Gastroesophageal sphincter (tissue), 3 donors: Measurements from ENCODE around the gene FAM50B.

Source experiments
- CTCF ChIP-seq, 4 experiments: fragments of 200-600 bp in 2 of 4; fragments of 450-650 bp in 2 of 4; sonication (generic) in 1 of 4; IDR thresholded peaks; one replicate each; pipeline ENCODE4 v1.5.1; 2017 to 2019; ENCODE audit warnings: antibody characterized with exemption in 4 of 4, mild to moderate bottlenecking in 2 of 4, moderate library complexity in 2 of 4
- EP300 ChIP-seq: sonication (generic); formaldehyde crosslinking; IDR thresholded peaks from one replicate; pipeline ENCODE4 v1.6.1; 2017; ENCODE audit warnings: antibody characterized with exemption, mild to moderate bottlenecking
- POLR2A ChIP-seq, 2 donors: fragments of 450-650 bp; IDR thresholded peaks; one replicate each; pipeline ENCODE4 v1.6.1; 2017; ENCODE audit warnings: antibody characterized with exemption in 2 of 2, mild to moderate bottlenecking in 2 of 2, moderate library complexity in 1 of 2
- POLR2AphosphoS5 ChIP-seq: sonication (generic); formaldehyde crosslinking; IDR thresholded peaks from one replicate; pipeline ENCODE4 v1.6.1; 2017; ENCODE audit warnings: antibody characterized with exemption

DNA sequence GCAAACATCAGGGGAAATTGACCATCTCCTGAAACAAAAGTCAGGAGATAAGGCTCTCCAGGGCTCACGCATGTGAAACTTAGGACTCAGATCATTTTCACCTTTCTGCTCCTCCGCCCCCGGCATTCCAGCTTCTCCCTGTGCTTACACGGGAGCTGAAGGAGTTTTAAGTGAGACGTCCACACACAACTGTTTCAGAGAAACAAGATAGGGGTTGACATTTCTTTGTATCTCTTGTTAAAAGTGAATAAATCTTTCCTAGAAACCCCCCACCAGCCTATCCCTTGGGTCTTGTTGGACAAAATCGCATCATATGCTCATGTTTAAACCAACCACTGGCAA, 46.1 kb downstream of the FAM50B start:
- TF ChIP-seq CTCF (IDR thresholded peaks at IDR 0.05), result no peak
- TF ChIP-seq EP300, result no peak
- no peak for TF ChIP-seq POLR2A (IDR thresholded peaks at IDR 0.05)
- no peak for TF ChIP-seq POLR2AphosphoS5
